Osteocyte (in vitro differentiated cells): ENCODE results near the gene RIPK3. TPM values are rescaled to one million over a fixed set of nuclear protein-coding genes. Genes with fewer than 3 reads are reported as not detected.

Experiments
- DNase-seq: peaks from one replicate; pipeline ENCODE4 v3.0.0; 2021; ENCODE audit warnings: mixed read lengths; ENCODE audit not compliant: unreplicated experiment; ENCODE audit errors: extremely low spot score
- H3K27ac Mint-ChIP-seq: one replicate; pipeline ENCODE4 v1.8.0; 2021; ENCODE audit warnings: mild to moderate bottlenecking, mixed read lengths; ENCODE audit not compliant: unreplicated experiment
- H3K27me3 Mint-ChIP-seq: one replicate; pipeline ENCODE4 v1.8.0; 2021; ENCODE audit warnings: mixed read lengths; ENCODE audit not compliant: unreplicated experiment
- H3K36me3 Mint-ChIP-seq: one replicate; pipeline ENCODE4 v1.8.0; 2021; ENCODE audit warnings: mixed read lengths; ENCODE audit not compliant: unreplicated experiment
- H3K4me1 Mint-ChIP-seq: one replicate; pipeline ENCODE4 v1.8.0; 2021; ENCODE audit warnings: mixed read lengths; ENCODE audit not compliant: unreplicated experiment
- H3K4me3 Mint-ChIP-seq: one replicate; pipeline ENCODE4 v1.8.0; 2021; ENCODE audit warnings: mild to moderate bottlenecking, moderate library complexity, mixed read lengths; ENCODE audit not compliant: unreplicated experiment
- H3K9me3 Mint-ChIP-seq: one replicate; pipeline ENCODE4 v1.8.0; 2021; ENCODE audit warnings: mixed read lengths; ENCODE audit not compliant: unreplicated experiment
- CTCF ChIP-seq: fragments of 200-600 bp; sonication (generic); IDR thresholded peaks from 2 replicates; pipeline ENCODE4 v1.5.0; 2021; ENCODE audit warnings: antibody characterized with exemption, mild to moderate bottlenecking, moderate library complexity
- total RNA-seq: library from RNA; stranded (reverse); gene quantifications from 2 replicates; pipeline ENCODE4 v1.2.1, GENCODE V29; 2021

The RIPK3 gene
- total RNA-seq, 1 donor from 2014 or later = 0.78 TPM

GRCh38 chr14:24342889-24343288 is 3.1 kb upstream of the RIPK3 start:
- H3K4me3 Mint-ChIP-seq = no peak overlapping the region
- peaks cover 3% of the 10 kb centered on the region for H3K4me1 Mint-ChIP-seq
- no peak for TF ChIP-seq CTCF
- H3K27me3 Mint-ChIP-seq = peaks cover 53% of the 10 kb centered on the region
- H3K36me3 Mint-ChIP-seq = no peaks in the 10 kb centered on the region
- no peaks in the 10 kb centered on the region for H3K9me3 Mint-ChIP-seq
- no peak overlapping the region for H3K27ac Mint-ChIP-seq
- no peak for DNase-seq

GRCh38 chr14:24340606-24341005 is 815 bp upstream of the RIPK3 start:
- Mint-ChIP-seq H3K36me3 (no peaks in the 10 kb centered on the region), H3K9me3 (no peaks in the 10 kb centered on the region), H3K4me1 (peaks cover 15% of the 10 kb centered on the region), H3K27ac (no peak overlapping the region), H3K4me3 (no peak overlapping the region), H3K27me3 (peaks cover 41% of the 10 kb centered on the region)
- TF ChIP-seq CTCF = no peak
- no peak for DNase-seq

- DNase-seq = no peak
- no peaks in the 10 kb centered on the region for H3K36me3 Mint-ChIP-seq
- H3K27me3 Mint-ChIP-seq = peaks cover 27% of the 10 kb centered on the region
- no peak overlapping the region for H3K27ac Mint-ChIP-seq
- H3K4me1 Mint-ChIP-seq = peaks cover 27% of the 10 kb centered on the region
- no peak for TF ChIP-seq CTCF
- H3K9me3 Mint-ChIP-seq = no peaks in the 10 kb centered on the region
- H3K4me3 Mint-ChIP-seq = no peak overlapping the region
These were observed 948 bp downstream of the RIPK3 start for GRCh38 chr14:24338843-24339242.

- peaks cover 33% of the 10 kb centered on the region for H3K4me1 Mint-ChIP-seq
- H3K27me3 Mint-ChIP-seq = peaks cover 23% of the 10 kb centered on the region
- H3K36me3 Mint-ChIP-seq = no peaks in the 10 kb centered on the region
- TF ChIP-seq CTCF = no peak
- H3K27ac Mint-ChIP-seq = no peak overlapping the region
- no peak overlapping the region for H3K4me3 Mint-ChIP-seq
- H3K9me3 Mint-ChIP-seq = no peaks in the 10 kb centered on the region
- no peak for DNase-seq
These were observed 2.0 kb downstream of the RIPK3 start for GRCh38 chr14:24337824-24338175.

GRCh38 chr14:24337144-24337823 is 2.5 kb downstream of the RIPK3 start:
- H3K4me1 Mint-ChIP-seq = peaks cover 37% of the 10 kb centered on the region
- no peaks in the 10 kb centered on the region for H3K9me3 Mint-ChIP-seq
- H3K27me3 Mint-ChIP-seq = peaks cover 19% of the 10 kb centered on the region
- no peak for TF ChIP-seq CTCF
- no peak overlapping the region for H3K27ac Mint-ChIP-seq
- no peak overlapping the region for H3K4me3 Mint-ChIP-seq
- H3K36me3 Mint-ChIP-seq = no peaks in the 10 kb centered on the region
- DNase-seq = no peak
